ENCODE data around the gene TMEM109.

Gene TMEM109, protein sequence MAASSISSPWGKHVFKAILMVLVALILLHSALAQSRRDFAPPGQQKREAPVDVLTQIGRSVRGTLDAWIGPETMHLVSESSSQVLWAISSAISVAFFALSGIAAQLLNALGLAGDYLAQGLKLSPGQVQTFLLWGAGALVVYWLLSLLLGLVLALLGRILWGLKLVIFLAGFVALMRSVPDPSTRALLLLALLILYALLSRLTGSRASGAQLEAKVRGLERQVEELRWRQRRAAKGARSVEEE

DNA sequence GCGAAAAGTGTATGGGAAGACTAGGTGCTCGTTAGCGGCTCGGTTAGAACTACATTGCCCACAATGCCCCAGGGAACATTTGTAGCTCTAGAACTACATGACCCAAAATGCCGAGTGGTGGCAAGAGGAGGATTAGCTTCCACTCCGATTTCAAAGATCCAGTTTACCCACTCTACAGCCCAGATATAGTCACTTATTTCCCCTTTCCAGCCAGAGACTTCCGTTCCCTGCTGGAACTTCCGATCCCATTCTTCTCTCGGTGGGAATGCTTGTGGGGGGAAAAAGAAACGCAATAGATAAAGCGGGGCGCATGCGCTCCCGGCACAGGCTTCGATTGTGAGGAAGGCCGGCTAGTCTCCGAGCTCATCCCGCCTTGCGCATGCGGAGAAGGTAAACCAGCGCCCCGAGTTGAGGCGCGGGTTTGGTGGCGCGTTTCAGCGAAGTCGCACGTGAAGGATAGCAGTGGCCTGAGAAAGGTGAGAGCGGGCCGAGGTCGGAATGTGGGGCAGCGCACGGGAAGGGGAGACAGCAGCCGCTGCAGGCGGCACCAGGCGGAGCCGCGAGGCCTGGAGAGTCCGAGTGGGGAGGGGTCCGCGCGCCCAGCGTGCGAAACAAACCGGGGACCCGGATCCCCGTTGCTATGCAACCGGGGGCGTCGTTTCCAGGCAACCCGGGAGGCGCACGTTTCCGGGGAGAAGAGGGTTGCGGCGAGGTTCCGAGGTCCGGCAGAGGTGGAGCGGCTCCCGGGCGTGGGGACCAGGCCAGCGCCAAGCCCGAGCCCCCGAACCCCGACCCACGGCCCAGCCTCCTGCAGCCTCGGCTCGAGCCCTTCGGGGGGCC lies at the start of gene TMEM109:
Gene TMEM109 (plus strand): TSS at position 366 of the 840 bp plus-strand sequence. CDS start 5,536 bp downstream, outside the sequence.
- peak; percentile 83 for DNase-seq

DNA sequence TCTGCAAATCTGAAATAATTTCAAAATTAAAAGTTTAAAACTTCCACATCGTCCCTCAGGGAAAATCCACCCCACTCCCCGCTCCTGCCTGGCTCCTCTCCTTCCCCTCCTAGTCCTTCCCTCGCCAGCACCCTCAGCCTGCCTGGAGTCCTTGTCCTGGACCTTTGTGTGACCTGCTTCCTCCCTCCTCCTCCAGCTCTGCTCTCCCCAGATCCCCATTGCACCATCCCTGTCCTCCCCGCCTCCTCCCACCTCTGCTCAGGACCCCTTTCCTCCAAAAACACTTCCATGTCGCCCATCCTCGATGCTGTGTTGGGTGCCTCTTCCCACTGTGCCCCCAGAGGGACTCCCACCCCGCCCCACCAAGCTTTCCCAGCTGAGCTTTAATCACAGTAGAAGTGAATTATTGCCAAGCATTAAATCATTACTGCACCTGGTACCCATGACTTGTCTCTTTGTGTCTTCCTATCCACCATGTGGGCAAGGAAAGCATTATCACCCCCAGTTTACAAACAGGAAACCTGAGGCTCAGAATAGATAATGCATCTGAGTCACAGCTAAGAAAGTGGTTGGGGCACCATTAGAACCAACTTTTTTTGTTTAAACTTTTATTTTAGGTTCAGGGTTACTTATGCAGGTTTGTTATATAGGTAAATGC lies 49.0 kb upstream of the TMEM109 start:
- DNase-seq: no peak

DNA sequence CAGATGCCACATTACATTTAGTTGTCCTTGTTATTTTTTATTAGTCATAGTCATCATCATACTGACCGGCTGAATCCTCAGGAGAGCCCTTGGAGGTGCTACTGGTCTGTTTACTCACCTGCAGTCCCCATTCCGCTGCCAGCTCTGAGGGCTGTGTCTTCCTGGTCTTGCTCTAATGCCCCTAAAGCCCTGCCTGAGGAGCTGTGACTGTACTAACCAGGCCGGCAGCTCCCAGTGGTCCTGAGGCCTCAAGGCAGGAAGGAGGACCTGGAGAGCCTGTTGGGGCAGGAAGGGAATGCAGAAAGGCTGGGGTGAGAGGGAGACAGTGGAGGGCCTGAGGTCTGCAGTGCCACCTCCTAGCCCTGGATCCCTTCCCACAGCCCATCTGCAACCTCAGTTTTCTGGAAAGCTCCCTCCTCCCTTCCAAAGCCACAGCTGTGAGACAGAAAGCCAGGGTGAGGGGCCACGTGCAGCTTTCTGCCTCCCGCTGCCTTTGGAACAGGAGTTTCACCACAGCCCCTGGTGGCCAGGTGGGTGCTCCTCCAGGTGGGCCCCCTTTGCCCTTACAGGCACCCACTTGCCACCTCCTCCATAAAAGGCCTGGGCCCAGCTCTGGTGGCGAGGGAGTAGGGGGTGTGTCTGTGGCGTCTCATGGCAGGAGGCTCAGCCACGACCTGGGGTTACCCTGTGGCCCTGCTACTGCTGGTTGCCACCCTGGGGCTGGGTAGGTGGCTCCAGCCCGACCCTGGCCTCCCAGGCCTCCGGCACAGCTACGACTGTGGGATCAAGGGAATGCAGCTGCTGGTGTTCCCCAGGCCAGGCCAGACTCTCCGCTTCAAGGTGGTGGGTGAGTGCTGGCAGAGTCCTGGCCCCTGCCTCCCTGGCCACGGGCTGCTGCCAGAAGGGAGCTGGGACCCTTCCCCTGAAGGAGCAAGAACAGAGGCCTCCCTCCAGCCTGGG lies 46.8 kb upstream of the TMEM109 start, which contains the start of gene ZP1:
Gene ZP1 (plus strand): TSS at position 632 of the 960 bp plus-strand sequence. CDS start 20 bp downstream, at position 652.
- no peak for DNase-seq

DNA sequence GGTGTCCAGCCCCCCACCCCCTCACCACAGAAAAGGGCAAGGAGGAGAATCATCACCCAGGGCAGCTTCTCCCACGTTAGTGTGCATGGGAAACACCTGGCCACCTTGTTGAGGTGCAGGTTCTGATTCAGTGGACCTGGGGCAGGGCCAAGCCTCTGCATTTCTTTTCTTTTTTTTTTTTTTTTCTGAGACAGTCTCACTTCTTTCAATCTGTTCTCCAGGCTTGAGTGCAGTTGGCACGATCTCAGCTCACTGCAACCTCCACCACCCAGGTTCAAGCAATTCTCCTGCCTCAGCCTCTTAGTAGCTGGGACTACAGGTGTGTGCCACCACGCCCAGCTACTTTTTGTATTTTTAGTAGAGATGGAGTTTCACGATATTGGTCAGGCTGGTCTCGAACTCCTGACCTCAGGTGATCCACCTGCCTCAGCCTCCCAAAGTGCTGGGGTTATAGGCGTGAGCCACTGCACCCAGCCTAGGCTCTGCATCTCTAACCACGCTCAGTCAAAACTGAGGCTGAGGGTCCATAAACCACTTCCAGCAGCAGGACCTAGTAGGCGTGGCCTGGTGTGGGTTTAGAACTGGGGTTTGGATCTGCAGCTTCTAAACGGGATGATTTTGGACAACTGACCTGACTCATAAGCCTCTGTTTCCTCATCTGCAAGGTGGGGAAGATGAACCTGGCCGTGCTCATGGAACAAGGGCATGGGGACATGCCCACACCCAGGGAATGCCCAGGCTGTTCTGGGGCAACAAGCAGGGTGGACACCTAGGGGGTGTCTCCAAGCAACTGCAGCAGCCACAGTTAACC lies 45.9 kb upstream of the TMEM109 start:
- DNase-seq: no peak

DNA sequence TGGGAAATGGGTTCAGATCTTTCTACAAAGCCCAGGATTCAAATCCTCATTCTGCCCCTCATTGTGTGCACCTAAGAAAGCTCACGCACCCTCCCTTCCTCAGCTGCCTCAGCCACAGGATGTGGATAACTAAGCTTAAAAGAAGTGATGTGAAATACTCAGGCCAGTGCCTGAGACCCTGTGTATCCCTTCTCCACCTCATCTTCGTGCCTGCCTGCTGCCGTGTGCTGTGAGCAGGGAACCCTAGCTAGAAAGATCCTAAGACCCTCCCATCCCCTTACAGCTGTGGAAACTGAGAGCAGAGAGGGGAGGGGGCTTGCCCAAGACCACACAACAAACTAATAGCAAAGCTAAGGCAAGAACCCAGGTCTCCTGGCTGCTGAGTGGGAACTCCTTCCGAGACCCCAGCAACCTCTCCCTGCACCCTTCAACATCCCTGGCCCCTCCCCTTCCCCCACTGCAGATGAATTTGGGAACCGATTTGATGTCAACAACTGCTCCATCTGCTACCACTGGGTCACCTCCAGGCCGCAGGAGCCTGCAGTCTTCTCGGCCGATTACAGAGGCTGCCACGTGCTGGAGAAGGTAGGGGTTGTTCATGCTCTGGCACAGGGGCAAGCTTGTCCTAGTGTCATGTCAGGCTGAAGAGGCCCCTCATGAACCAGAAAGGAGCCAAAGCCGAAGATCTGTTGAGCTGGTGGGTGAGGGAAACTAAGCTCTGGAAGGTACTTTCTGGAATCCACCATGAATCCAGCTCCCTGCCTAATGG lies 45.1 kb upstream of the TMEM109 start:
- no peak for DNase-seq

DNA sequence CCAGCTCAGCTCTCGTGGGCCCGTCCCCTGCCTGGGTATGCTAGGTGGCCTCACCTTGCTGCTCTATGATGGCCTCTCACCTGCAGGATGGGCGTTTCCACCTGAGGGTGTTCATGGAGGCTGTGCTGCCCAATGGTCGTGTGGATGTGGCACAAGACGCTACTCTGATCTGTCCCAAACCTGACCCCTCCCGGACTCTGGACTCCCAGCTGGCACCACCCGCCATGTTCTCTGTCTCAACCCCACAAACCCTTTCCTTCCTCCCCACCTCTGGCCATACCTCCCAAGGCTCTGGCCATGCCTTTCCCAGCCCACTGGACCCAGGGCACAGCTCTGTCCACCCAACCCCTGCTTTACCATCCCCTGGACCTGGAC lies 44.5 kb upstream of the TMEM109 start:
- DNase-seq: no peak

DNA sequence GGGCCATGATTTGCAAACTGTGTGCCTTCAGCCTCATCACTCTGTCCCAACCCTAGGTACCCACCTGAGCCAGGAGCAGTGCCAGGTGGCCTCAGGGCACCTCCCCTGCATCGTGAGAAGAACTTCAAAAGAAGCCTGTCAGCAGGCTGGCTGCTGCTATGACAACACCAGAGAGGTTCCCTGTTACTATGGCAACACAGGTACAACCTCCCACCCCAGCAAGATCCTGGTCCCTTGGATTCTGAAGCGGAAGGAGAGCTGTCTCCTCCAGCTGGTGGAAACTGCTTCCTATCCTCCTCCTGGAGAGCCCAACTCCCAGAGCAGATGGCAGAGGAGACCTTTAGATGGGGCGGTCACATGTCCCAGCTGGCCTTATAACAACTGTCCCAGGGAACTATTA lies 43.7 kb upstream of the TMEM109 start:
- no peak for DNase-seq

DNA sequence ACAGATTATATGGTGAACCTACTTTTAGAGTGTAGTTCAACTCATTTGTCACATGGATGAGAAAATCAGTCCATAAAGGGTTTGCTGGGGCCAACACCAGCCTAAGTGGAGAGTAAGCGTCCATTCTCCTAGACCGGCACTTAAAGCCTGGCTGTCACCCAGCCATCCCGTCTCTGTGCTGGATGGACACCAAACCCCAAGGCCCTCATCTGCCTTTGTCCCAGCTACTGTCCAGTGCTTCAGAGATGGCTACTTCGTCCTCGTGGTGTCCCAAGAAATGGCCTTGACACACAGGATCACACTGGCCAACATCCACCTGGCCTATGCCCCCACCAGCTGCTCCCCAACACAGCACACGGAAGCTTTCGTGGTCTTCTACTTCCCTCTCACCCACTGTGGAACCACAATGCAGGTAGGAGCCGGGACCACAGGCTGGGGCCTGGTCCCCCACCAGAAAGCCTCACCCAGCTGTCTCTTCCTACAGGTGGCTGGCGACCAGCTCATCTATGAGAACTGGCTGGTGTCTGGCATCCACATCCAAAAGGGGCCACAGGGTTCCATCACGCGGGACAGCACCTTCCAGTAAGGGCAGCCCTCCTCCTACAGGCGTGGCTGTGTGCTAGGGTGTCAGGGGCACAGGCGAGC lies 43.1 kb upstream of the TMEM109 start:
- DNase-seq: no peak

DNA sequence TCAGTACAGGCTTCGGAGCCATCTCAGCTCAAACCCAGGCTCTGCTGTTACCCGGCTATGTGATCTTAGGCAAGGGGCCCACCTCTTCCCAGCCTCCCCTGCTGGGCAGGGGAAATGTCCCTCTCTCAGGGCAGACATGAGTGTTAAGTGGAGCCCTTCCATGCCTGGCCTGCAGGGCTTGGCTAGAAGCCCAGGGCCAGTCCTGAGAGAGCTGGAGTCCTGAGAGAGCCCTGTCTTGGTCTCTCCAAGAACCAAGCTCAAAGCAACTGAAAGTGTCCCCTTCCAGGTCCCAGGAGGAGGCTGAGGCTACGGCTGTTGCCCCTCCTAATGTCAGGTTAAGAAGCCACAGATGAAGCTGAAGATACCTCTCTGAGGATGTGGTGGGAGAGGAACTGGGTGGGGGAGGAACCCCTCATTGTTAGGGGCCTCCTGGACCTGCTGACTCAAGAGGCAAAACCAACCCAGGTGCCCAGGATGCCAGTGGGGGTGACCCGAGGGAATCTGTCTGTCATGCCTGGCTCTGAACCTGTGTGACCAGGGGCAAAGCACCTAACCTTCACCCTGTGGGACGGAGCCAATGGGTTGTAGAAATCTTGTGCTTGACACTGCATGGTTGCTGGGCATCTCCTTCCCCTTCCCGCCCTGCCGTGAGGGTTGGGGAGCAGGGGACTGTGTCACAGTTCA lies 42.4 kb upstream of the TMEM109 start:
- DNase-seq: peak; percentile 17

DNA sequence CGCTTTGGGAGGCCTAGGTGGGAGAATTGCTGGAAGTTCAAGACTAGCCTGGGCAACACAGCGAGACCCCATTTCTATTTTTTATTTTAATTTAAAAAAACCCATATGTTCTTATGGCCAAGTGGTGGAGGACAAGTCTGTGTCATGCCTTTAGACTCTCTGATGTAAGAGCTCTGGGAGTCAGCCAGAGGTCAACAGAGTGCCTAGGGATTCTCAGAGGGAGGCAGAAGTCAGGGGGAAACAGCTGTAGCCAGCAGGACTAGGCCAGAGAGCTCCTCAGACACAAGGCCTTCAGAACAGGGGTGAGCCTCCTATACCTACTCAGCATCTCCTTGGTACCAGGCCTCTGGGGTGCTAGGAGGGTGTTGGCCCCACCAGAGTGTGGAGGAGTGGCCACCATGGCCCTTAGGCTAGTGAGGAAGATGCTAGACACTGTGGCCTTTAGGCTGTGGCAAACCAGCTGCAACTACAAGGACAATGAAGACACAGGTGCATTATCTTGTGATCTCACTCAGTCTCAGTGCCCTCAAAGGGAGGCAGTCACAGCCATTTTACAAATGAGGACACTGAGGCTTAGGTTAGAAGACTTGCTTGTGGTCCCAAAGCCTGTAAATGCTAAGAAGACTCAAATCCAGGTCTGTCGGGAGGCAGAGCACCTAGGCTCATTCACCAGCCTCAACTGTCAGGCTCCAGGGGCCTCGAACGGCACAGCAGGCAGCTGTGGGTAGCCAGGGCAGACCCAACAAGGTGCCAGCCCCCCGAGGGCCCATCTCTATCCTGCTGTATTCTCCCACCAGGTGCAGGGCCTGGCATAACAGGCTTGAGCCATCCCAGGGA lies 41.6 kb upstream of the TMEM109 start:
- no peak for DNase-seq

DNA sequence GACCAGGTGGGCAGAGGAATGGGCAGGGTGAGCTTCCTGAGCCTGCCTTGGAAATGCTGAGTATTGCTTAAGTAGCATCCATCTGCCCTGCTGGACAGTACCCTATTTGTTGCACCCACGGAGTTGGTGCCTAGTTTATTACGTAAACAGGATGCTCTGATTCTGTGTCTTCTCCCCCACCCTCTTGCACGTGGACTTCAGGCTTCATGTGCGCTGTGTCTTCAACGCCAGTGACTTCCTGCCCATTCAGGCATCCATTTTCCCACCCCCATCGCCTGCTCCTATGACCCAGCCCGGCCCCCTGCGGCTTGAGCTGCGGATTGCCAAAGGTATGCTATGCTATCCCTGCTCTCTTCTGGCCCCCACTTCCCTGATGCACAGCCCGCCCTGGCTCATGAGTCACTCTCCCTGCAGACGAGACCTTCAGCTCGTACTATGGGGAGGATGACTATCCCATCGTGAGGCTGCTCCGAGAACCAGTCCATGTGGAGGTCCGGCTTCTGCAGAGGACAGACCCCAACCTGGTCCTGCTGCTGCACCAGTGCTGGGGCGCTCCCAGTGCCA lies 40.9 kb upstream of the TMEM109 start:
- DNase-seq: peak; percentile 14

DNA sequence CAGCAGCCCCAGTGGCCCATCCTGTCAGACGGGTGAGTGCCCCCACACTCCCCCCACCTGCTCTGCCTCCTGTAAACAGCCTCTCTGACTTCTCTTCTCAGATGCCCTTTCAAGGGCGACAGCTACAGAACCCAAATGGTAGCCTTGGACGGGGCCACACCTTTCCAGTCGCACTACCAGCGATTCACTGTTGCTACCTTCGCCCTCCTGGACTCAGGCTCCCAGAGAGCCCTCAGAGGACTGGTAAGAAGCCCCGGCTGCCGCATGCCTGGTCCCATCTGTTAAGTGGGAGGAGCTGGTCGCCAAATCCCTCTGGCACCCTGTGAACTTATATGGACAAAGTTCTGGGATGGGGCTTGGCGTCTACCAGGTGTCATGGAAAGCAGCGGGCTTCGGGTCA lies 40.4 kb upstream of the TMEM109 start:
- no peak for DNase-seq

DNA sequence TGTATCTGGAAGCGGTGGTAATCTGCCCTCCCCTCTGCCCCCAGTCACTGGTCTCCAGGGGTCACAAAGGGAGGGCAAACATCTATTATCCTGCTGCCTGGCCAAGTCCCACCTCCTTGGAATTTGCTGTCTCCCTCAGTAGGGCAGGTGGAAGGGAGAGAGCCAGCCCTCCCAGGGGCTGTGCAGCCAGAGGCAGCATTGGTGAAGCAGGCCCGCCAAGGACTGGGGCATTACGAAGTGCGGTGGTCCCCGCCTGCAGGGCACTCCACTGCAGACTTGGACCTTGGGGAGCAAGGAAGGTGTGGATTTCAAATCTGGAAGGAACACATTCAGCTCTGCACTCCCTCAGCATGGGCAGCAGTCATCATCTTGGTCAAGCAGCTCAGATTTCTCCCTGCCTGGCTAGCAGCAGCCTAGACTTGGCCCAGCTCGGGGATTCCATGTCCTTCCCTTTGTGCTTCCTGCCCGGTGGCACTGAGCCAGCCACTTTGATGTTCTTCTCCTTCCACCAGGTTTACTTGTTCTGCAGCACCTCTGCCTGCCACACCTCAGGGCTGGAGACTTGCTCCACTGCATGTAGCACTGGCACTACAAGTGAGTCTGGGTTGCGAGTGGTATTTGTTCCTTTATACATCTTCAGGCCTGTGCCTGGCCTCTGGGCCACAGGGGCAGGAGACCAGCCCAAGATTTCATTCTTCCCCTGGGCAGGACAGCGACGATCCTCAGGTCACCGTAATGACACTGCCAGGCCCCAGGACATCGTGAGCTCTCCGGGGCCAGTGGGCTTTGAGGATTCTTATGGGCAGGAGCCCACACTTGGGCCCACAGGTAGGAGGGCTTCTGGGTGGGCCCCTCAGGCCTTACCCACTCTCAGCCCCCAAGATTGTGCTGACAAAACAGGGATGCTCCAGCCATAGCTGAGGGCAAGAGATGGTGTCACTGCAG lies 39.3 kb upstream of the TMEM109 start:
- DNase-seq: no peak

DNA sequence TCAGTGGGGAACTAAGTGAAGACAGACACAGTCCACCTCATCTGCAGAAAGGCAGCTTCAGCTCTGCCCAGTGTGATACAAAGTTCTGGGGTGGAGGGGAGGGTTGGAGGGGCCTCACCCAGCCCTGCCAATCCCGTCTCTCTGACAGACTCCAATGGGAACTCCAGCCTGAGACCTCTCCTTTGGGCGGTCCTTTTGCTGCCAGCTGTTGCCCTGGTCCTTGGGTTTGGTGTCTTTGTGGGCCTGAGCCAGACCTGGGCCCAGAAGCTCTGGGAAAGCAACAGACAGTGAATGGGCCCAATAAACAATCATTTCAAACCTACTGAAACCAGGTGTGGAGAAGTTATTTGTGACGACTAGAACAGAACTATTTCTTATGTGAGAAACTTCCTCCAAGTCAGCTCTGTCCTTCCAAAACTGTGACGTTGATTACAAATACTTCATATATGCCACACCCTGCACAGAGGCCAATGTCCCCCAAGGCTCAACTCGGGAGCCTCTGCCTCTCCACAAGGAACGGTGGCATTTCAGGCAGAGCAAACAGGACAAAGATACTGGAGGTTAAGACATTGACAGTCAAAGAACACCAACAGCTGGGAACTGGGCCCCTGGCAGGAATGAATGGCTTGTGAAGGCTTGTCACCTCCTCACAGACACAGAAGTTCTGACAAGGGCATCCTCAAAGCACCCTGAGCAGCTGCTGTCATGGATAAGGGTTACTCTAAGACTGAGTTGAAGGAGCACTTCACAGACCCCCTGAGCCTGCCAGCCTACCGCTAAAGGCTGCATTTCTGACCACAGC lies 38.4 kb upstream of the TMEM109 start:
- no peak for DNase-seq

DNA sequence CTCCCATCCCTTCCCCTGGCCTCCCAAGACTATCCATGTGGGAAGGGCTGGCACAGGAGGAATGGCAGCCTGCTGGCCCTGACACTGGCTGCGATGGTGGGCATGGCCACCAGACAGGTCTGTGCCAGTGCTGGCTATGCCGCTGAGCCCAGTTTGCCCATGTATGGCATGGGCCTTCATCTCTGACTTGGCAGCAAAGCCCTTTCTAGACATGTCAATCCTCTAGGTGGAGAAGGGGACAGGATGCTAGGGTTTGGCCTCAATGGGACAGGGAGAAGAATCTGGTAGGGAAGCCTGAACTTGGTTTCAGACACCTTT lies 37.8 kb upstream of the TMEM109 start:
- no peak for DNase-seq

All from activated gamma-delta T cell treated with Interleukin-2 at 50 U/mL for 16 hours (primary cell).